ENCODE results near the gene ATR.
"Not testable (repeated sequence)": the region's sequence is repeated elsewhere in the genome, so short reads cannot be mapped to it uniquely, and the experiment has no call there.

The ATR gene

GRCh38 chr3:142592268-142592667 lies 13.7 kb upstream of the ATR start:
- H3K4me1 ChIP-seq (ENCODE audit: insufficient read depth, low read length) = peaks cover 11% of the 10 kb centered on the region; the same call in 1 of the 2 replicates

GRCh38 chr3:142588703-142589102 lies 10.2 kb upstream of the ATR start:
- H3K4me1 ChIP-seq (ENCODE audit: insufficient read depth, low read length) = no peaks in the 10 kb centered on the region

More at GRCh38 chr3:142592268-142592667, 13.7 kb upstream of the ATR start:
- 97% methylated on average over 7 of the region's 7 CpGs for WGBS
- H3K27ac ChIP-seq (ENCODE audit: low read depth, low read length); H3K9ac ChIP-seq (ENCODE audit: low read depth, low read length); H3K9me3 ChIP-seq (ENCODE audit: insufficient read depth, low read depth, low read length); H3K36me3 ChIP-seq (ENCODE audit: insufficient read depth, low read length); H3K27me3 ChIP-seq (ENCODE audit: insufficient read depth, low read length); H3K4me3 ChIP-seq (ENCODE audit: low read length): not testable (repeated sequence)

GRCh38 chr3:142586803-142587406 lies 8.4 kb upstream of the ATR start:
- WGBS = 12% methylated on average over 1 of the region's 2 CpGs
- Histone ChIP-seq H3K27me3 (ENCODE audit: insufficient read depth, low read length) (no peaks in the 10 kb centered on the region), H3K36me3 (ENCODE audit: insufficient read depth, low read length) (no peaks in the 10 kb centered on the region), H3K4me1 (ENCODE audit: insufficient read depth, low read length) (no peaks in the 10 kb centered on the region), H3K27ac (ENCODE audit: low read depth, low read length) (no peak overlapping the region), H3K9ac (ENCODE audit: low read depth, low read length) (no peak overlapping the region), H3K9me3 (ENCODE audit: insufficient read depth, low read depth, low read length) (no peaks in the 10 kb centered on the region), H3K4me3 (ENCODE audit: low read length) (no peak overlapping the region)

More at GRCh38 chr3:142588703-142589102, 10.2 kb upstream of the ATR start:
- H3K36me3 ChIP-seq (ENCODE audit: insufficient read depth, low read length) = no peaks in the 10 kb centered on the region
- H3K9me3 ChIP-seq (ENCODE audit: insufficient read depth, low read depth, low read length) = no peaks in the 10 kb centered on the region
- H3K9ac ChIP-seq (ENCODE audit: low read depth, low read length) = no peak overlapping the region
- H3K27me3 ChIP-seq (ENCODE audit: insufficient read depth, low read length) = no peaks in the 10 kb centered on the region
- no peak overlapping the region for H3K4me3 ChIP-seq (ENCODE audit: low read length)
- no peak overlapping the region for H3K27ac ChIP-seq (ENCODE audit: low read depth, low read length)
- WGBS = 92% methylated on average over 1 of the region's 1 CpG

- WGBS = 68% methylated on average over 11 of the region's 11 CpGs
- not testable (repeated sequence) for H3K36me3 ChIP-seq (ENCODE audit: insufficient read depth, low read length); H3K27ac ChIP-seq (ENCODE audit: low read depth, low read length); H3K27me3 ChIP-seq (ENCODE audit: insufficient read depth, low read length); H3K4me3 ChIP-seq (ENCODE audit: low read length); H3K9ac ChIP-seq (ENCODE audit: low read depth, low read length); H3K9me3 ChIP-seq (ENCODE audit: insufficient read depth, low read depth, low read length)
- H3K4me1 ChIP-seq (ENCODE audit: insufficient read depth, low read length) = peaks cover 17% of the 10 kb centered on the region; the same call in 1 of the 2 replicates
Measured at GRCh38 chr3:142581070-142581469, 2.5 kb upstream of the ATR start.

- H3K27ac ChIP-seq (ENCODE audit: low read depth, low read length) = no peak overlapping the region
- H3K4me3 ChIP-seq (ENCODE audit: low read length) = no peak overlapping the region
- no peaks in the 10 kb centered on the region for H3K9me3 ChIP-seq (ENCODE audit: insufficient read depth, low read depth, low read length)
- no peak overlapping the region for H3K9ac ChIP-seq (ENCODE audit: low read depth, low read length)
- 86% methylated on average over 1 of the region's 1 CpG for WGBS
- H3K4me1 ChIP-seq (ENCODE audit: insufficient read depth, low read length) = peaks cover 19% of the 10 kb centered on the region; the same call in 1 of the 2 replicates
- no peaks in the 10 kb centered on the region for H3K27me3 ChIP-seq (ENCODE audit: insufficient read depth, low read length)
- H3K36me3 ChIP-seq (ENCODE audit: insufficient read depth, low read length) = no peaks in the 10 kb centered on the region
Measured at GRCh38 chr3:142580061-142580423, 1.5 kb upstream of the ATR start.

- peak overlapping the region; percentile 95 for H3K9ac ChIP-seq (ENCODE audit: low read depth, low read length)
- no peaks in the 10 kb centered on the region for H3K36me3 ChIP-seq (ENCODE audit: insufficient read depth, low read length)
- H3K4me1 ChIP-seq (ENCODE audit: insufficient read depth, low read length) = peaks cover 19% of the 10 kb centered on the region; the same call in 1 of the 2 replicates
- H3K27me3 ChIP-seq (ENCODE audit: insufficient read depth, low read length) = no peaks in the 10 kb centered on the region
- peak overlapping the region; percentile 95 for H3K4me3 ChIP-seq (ENCODE audit: low read length)
- no peaks in the 10 kb centered on the region for H3K9me3 ChIP-seq (ENCODE audit: insufficient read depth, low read depth, low read length)
- 11% methylated on average over 12 of the region's 12 CpGs for WGBS
- peak overlapping the region; percentile 90 for H3K27ac ChIP-seq (ENCODE audit: low read depth, low read length)
Measured at GRCh38 chr3:142577696-142578328, 721 bp downstream of the ATR start.

GRCh38 chr3:142576792-142577191 lies 1.7 kb downstream of the ATR start:
- peaks cover 19% of the 10 kb centered on the region; the same call in 1 of the 2 replicates for H3K4me1 ChIP-seq (ENCODE audit: insufficient read depth, low read length)
- H3K27me3 ChIP-seq (ENCODE audit: insufficient read depth, low read length) = no peaks in the 10 kb centered on the region
- no peak overlapping the region for H3K27ac ChIP-seq (ENCODE audit: low read depth, low read length)
- H3K36me3 ChIP-seq (ENCODE audit: insufficient read depth, low read length) = no peaks in the 10 kb centered on the region
- peak overlapping the region; percentile 95 for H3K4me3 ChIP-seq (ENCODE audit: low read length)
- no peaks in the 10 kb centered on the region for H3K9me3 ChIP-seq (ENCODE audit: insufficient read depth, low read depth, low read length)
- no peak overlapping the region for H3K9ac ChIP-seq (ENCODE audit: low read depth, low read length)

- H3K9ac ChIP-seq (ENCODE audit: low read depth, low read length) = no peak overlapping the region
- WGBS = 78% methylated on average over 1 of the region's 1 CpG
- H3K27ac ChIP-seq (ENCODE audit: low read depth, low read length) = no peak overlapping the region
Measured at GRCh38 chr3:142574665-142575064, 3.9 kb downstream of the ATR start.

GRCh38 chr3:142574223-142574622 lies 4.3 kb downstream of the ATR start:
- 96% methylated on average over 3 of the region's 3 CpGs for WGBS
- H3K36me3 ChIP-seq (ENCODE audit: insufficient read depth, low read length); H3K9ac ChIP-seq (ENCODE audit: low read depth, low read length); H3K4me1 ChIP-seq (ENCODE audit: insufficient read depth, low read length); H3K27me3 ChIP-seq (ENCODE audit: insufficient read depth, low read length); H3K9me3 ChIP-seq (ENCODE audit: insufficient read depth, low read depth, low read length); H3K4me3 ChIP-seq (ENCODE audit: low read length); H3K27ac ChIP-seq (ENCODE audit: low read depth, low read length): not testable (repeated sequence)

More at GRCh38 chr3:142574665-142575064, 3.9 kb downstream of the ATR start:
- Histone ChIP-seq H3K4me3 (ENCODE audit: low read length) (no peak overlapping the region), H3K36me3 (ENCODE audit: insufficient read depth, low read length) (no peaks in the 10 kb centered on the region), H3K9me3 (ENCODE audit: insufficient read depth, low read depth, low read length) (no peaks in the 10 kb centered on the region), H3K4me1 (ENCODE audit: insufficient read depth, low read length) (peaks cover 14% of the 10 kb centered on the region; the same call in 1 of the 2 replicates), H3K27me3 (ENCODE audit: insufficient read depth, low read length) (no peaks in the 10 kb centered on the region)

- not testable (repeated sequence) for H3K9me3 ChIP-seq (ENCODE audit: insufficient read depth, low read depth, low read length); H3K27ac ChIP-seq (ENCODE audit: low read depth, low read length); H3K4me3 ChIP-seq (ENCODE audit: low read length); H3K27me3 ChIP-seq (ENCODE audit: insufficient read depth, low read length); H3K4me1 ChIP-seq (ENCODE audit: insufficient read depth, low read length); H3K9ac ChIP-seq (ENCODE audit: low read depth, low read length)
- WGBS = 90% methylated on average over 3 of the region's 3 CpGs
- peaks cover 15% of the 10 kb centered on the region for H3K36me3 ChIP-seq (ENCODE audit: insufficient read depth, low read length)
Measured at GRCh38 chr3:142569422-142569821, 9.1 kb downstream of the ATR start.

GRCh38 chr3:142568393-142569017 lies 10.0 kb downstream of the ATR start:
- no peaks in the 10 kb centered on the region for H3K4me1 ChIP-seq (ENCODE audit: insufficient read depth, low read length)
- H3K27me3 ChIP-seq (ENCODE audit: insufficient read depth, low read length) = no peaks in the 10 kb centered on the region
- H3K4me3 ChIP-seq (ENCODE audit: low read length) = no peak overlapping the region
- H3K9ac ChIP-seq (ENCODE audit: low read depth, low read length) = no peak overlapping the region
- no peak overlapping the region for H3K27ac ChIP-seq (ENCODE audit: low read depth, low read length)
- no peaks in the 10 kb centered on the region for H3K9me3 ChIP-seq (ENCODE audit: insufficient read depth, low read depth, low read length)
- peaks cover 19% of the 10 kb centered on the region for H3K36me3 ChIP-seq (ENCODE audit: insufficient read depth, low read length)
- WGBS = 91% methylated on average over 21 of the region's 21 CpGs
